NT2/D1 (cell line): Measurements from ENCODE around the gene TRIP4.

Experiments
- DNase-seq: peaks from one replicate; pipeline ENCODE4 v3.0.0-alpha.2; 2011; ENCODE audit warnings: low read depth, low spot score
- H3K27me3 ChIP-seq: 2 replicates; pipeline ENCODE4 v1.6.0; 2011; ENCODE audit warnings: mild to moderate bottlenecking; ENCODE audit not compliant: insufficient read length, insufficient read depth
- H3K36me3 ChIP-seq: 2 replicates; pipeline ENCODE4 v1.6.1; 2011; ENCODE audit warnings: mild to moderate bottlenecking, low read length, mixed read lengths; ENCODE audit not compliant: insufficient read depth, insufficient read length
- H3K4me1 ChIP-seq: 2 replicates; pipeline ENCODE4 v1.5.1; 2011; ENCODE audit not compliant: insufficient read depth, insufficient read length
- H3K4me3 ChIP-seq: 2 replicates; pipeline ENCODE4 v1.5.1; 2011; ENCODE audit warnings: low read depth; ENCODE audit not compliant: insufficient read length
- H3K9ac ChIP-seq: 2 replicates; pipeline ENCODE4 v1.6.0; 2011; ENCODE audit warnings: low read depth; ENCODE audit not compliant: insufficient read length
- H3K9me3 ChIP-seq: 2 replicates; pipeline ENCODE4 v1.5.1; 2011; ENCODE audit warnings: mild to moderate bottlenecking, low read length; ENCODE audit not compliant: insufficient read depth
- SUZ12 ChIP-seq: IDR thresholded peaks from 2 replicates; pipeline ENCODE4 v1.6.1; 2011; ENCODE audit not compliant: insufficient read length, insufficient read depth; ENCODE audit errors: extremely low read depth
- YY1 ChIP-seq: IDR thresholded peaks from 2 replicates; pipeline ENCODE4 v1.6.1; 2011; ENCODE audit not compliant: insufficient read length, insufficient read depth
- ZNF274 ChIP-seq: IDR thresholded peaks from 2 replicates; pipeline ENCODE4 v1.6.1; 2011; ENCODE audit warnings: mild to moderate bottlenecking, low read depth, low read length

TRIP4 gene

DNA sequence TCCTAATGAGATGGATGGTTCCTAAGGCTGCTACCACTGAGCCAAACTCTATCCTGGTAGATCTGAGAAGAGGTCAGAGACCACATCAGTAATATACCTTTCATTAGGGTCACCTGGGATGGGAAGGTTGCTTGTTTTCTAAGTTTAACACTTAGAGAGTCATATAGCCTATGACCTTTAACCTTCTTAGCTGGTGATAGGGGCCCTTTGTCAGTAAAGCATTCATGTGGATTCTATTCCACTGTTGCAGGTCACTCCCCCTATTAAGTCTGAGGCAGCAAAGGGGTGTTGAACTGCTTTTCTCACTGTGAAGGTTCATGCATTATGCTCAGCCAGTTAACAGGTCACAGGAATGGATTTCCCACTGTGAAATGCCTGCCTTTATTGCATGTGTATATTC, 66.6 kb downstream of the TRIP4 start:
- Histone ChIP-seq H3K27me3 (no peaks in the 10 kb centered on the region), H3K36me3 (peaks cover 23% of the 10 kb centered on the region), H3K9ac (no peak overlapping the region), H3K9me3 (no peaks in the 10 kb centered on the region), H3K4me3 (no peak overlapping the region), H3K4me1 (no peaks in the 10 kb centered on the region)
- DNase-seq, result no peak
- TF ChIP-seq ZNF274 (no peak), YY1 (no peak), SUZ12 (no peak)

DNA sequence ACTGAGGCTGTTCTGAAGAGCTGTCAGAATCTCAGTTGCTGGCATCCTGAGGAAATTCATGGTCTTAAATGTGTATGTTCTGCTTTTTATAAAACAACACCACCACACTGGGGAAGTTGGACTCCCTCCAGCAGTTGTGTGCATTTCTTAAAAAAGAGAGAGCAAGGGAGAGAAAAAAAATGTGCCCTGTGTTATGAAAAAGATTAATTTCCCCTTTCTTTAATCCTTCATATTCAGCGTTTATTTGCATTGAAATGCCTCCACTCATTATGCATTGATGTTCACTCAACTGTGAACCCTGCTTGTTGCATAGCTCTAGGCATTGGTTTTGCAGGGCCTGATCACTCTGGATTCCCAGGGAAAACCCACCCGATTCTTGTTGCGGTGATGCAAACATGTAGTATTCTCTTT, 68.3 kb downstream of the TRIP4 start:
- no peaks in the 10 kb centered on the region for H3K4me1 ChIP-seq
- H3K27me3 ChIP-seq, result no peaks in the 10 kb centered on the region
- no peaks in the 10 kb centered on the region for H3K9me3 ChIP-seq
- no peak overlapping the region for H3K4me3 ChIP-seq
- H3K9ac ChIP-seq, result no peak overlapping the region
- peaks cover 12% of the 10 kb centered on the region for H3K36me3 ChIP-seq
- TF ChIP-seq ZNF274 (no peak), SUZ12 (no peak), YY1 (no peak)
- DNase-seq, result no peak

GRCh38 chr15:64456634-64457108, 69.0 kb downstream of the TRIP4 start:
- no peak overlapping the region for H3K9ac ChIP-seq

GRCh38 chr15:64459066-64459781, 71.6 kb downstream of the TRIP4 start:
- H3K27me3 ChIP-seq, result no peaks in the 10 kb centered on the region
- no peak for TF ChIP-seq YY1
- TF ChIP-seq ZNF274, result no peak
- no peak for TF ChIP-seq SUZ12
- DNase-seq, result no peak
- no peaks in the 10 kb centered on the region for H3K4me1 ChIP-seq
- H3K9ac ChIP-seq, result no peak overlapping the region
- H3K9me3 ChIP-seq, result no peaks in the 10 kb centered on the region
- H3K4me3 ChIP-seq, result no peak overlapping the region
- H3K36me3 ChIP-seq, result peaks cover 17% of the 10 kb centered on the region

More at GRCh38 chr15:64456634-64457108, 69.0 kb downstream of the TRIP4 start:
- Histone ChIP-seq H3K4me1 (no peaks in the 10 kb centered on the region), H3K36me3 (peaks cover 12% of the 10 kb centered on the region), H3K27me3 (no peaks in the 10 kb centered on the region), H3K9me3 (no peaks in the 10 kb centered on the region), H3K4me3 (no peak overlapping the region)
- no peak for DNase-seq
- no peak for TF ChIP-seq YY1
- TF ChIP-seq ZNF274, result no peak
- no peak for TF ChIP-seq SUZ12

DNA sequence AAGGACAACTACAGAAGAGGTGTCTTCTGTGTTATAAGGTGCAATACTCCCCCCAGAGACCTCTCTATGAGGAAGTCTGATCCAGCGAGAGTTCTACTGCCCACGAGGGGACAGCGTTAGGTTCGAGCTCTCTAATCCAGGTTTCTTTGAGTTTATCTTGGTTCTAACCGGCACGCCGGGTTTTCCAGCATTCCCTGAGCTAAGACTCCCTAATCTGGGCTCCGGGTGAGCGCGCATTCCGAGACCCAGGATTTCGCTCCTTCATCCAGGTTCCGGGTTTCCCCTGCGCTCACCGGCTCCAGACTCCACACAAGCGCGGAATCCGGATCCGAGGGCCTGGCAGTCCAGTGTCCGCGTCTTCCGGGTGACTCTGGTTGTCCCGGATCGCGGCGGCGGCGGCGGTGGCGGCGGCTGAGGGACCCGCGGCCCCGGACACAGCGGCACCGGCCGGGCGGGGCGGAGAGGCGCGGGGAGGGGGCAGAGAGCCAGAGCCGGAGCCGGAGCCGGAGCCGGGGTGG, 72.6 kb downstream of the TRIP4 start, which contains the start of gene ZNF609:
Gene ZNF609 (plus strand): TSS at position 373 of the 518 bp plus-strand sequence. CDS start 38,842 bp downstream, outside the sequence.
- Histone ChIP-seq H3K36me3 (peaks cover 14% of the 10 kb centered on the region), H3K27me3 (no peaks in the 10 kb centered on the region), H3K4me3 (peak within 1 kb of the TSS; percentile 79), H3K9me3 (no peaks in the 10 kb centered on the region), H3K4me1 (no peaks in the 10 kb centered on the region), H3K9ac (peak within 1 kb of the TSS; percentile 78)
- DNase-seq, result peak; percentile 94
- TF ChIP-seq ZNF274 (no peak), SUZ12 (no peak), YY1 (no peak)

GRCh38 chr15:64460724-64461720, 73.4 kb downstream of the TRIP4 start:
- Histone ChIP-seq H3K4me1 (no peaks in the 10 kb centered on the region), H3K36me3 (peaks cover 7% of the 10 kb centered on the region), H3K9ac (peak overlapping the region; percentile 78), H3K27me3 (no peaks in the 10 kb centered on the region), H3K9me3 (no peaks in the 10 kb centered on the region), H3K4me3 (peak overlapping the region; percentile 79)
- TF ChIP-seq SUZ12 (no peak), YY1 (no peak)
- no peak for DNase-seq
